GM23248 (cell line): ENCODE measurements around the gene TVP23C. TPM values are rescaled to one million over a fixed set of nuclear protein-coding genes. Genes with fewer than 3 reads are reported as not detected.
"Not testable (repeated sequence)": the region's sequence is repeated elsewhere in the genome, so short reads cannot be mapped to it uniquely, and the experiment has no call there.

Experiments used
- DNase-seq: peaks from one replicate; pipeline ENCODE4 v3.0.0-alpha.2; 2015
- H2AFZ ChIP-seq: fragments of 200-600 bp; sonication (generic); 2 replicates; pipeline ENCODE4 v1.6.1; 2016; ENCODE audit warnings: antibody characterized with exemption
- H3F3A ChIP-seq: fragments of 200-600 bp; sonication (generic); 2 replicates; pipeline ENCODE4 v1.6.1; 2016; ENCODE audit warnings: mild to moderate bottlenecking, antibody characterized with exemption, mixed run types; ENCODE audit not compliant: insufficient read depth
- H3K27ac ChIP-seq: fragments of 200-600 bp; sonication (generic); 2 replicates; pipeline ENCODE4 v1.5.1; 2016; ENCODE audit warnings: mild to moderate bottlenecking
- H3K27me3 ChIP-seq: fragments of 200-600 bp; sonication (generic); replicated peaks from 2 replicates; pipeline ENCODE4 v1.6.1; 2016; ENCODE audit warnings: mild to moderate bottlenecking; ENCODE audit not compliant: insufficient read depth
- H3K36me3 ChIP-seq: fragments of 200-600 bp; sonication (generic); 2 replicates; pipeline ENCODE4 v1.6.1; 2016; ENCODE audit warnings: low read depth, mild to moderate bottlenecking
- H3K4me1 ChIP-seq: fragments of 200-600 bp; sonication (generic); 2 replicates; pipeline ENCODE4 v1.6.1; 2016; ENCODE audit warnings: mild to moderate bottlenecking; ENCODE audit not compliant: insufficient read depth
- H3K4me2 ChIP-seq: fragments of 200-600 bp; sonication (generic); one replicate; pipeline ENCODE4 v1.6.1; 2016; ENCODE audit warnings: mild to moderate bottlenecking; ENCODE audit not compliant: unreplicated experiment
- H3K4me3 ChIP-seq: fragments of 200-600 bp; sonication (generic); 2 replicates; pipeline ENCODE4 v1.5.1; 2016; ENCODE audit warnings: mild to moderate bottlenecking
- H3K79me2 ChIP-seq: fragments of 200-600 bp; sonication (generic); 2 replicates; pipeline ENCODE4 v1.6.1; 2016; ENCODE audit warnings: mild to moderate bottlenecking; ENCODE audit not compliant: insufficient read depth
- H3K9ac ChIP-seq: fragments of 200-600 bp; sonication (generic); 2 replicates; pipeline ENCODE4 v1.6.1; 2016; ENCODE audit warnings: mild to moderate bottlenecking
- H3K9me2 ChIP-seq: fragments of 200-600 bp; sonication (generic); 2 replicates; pipeline ENCODE4 v1.6.1; 2016; ENCODE audit warnings: mixed run types, mild to moderate bottlenecking, moderate library complexity; ENCODE audit not compliant: insufficient read depth
- H3K9me3 ChIP-seq: fragments of 200-600 bp; sonication (generic); one replicate; pipeline ENCODE4 v1.6.1; 2017; ENCODE audit warnings: low read depth
- H4K20me1 ChIP-seq: fragments of 200-600 bp; sonication (generic); 2 replicates; pipeline ENCODE4 v1.6.0; 2016; ENCODE audit not compliant: insufficient read depth
- WGBS, 2 experiments: methylation state at CpG; one replicate each; pipeline ENCODE4 v1.1.6; 2015 to 2017; ENCODE audit warnings: low lambda C conversion rate in 2 of 2, low coverage in 1 of 2; ENCODE audit errors: missing lambda C conversion rate in 2 of 2; 5-methylcytosine and 5-hydroxymethylcytosine counted together
- in situ Hi-C: fragments of 300-500 bp; cut with MboI; formaldehyde crosslinking; loops from 2 replicates; pipeline ENCODE4 v1.15.0; 2020
- polyA plus RNA-seq: library from polyadenylated mRNA; unstranded; fragments of >200 nt; fragmentation: Nextera tagmentation; extraction: Ambion mirVana; gene quantifications from 2 replicates; pipeline ENCODE4 v1.2.1, GENCODE V29; 2016
- total RNA-seq: library from RNA; depleted of rRNA; stranded (reverse); fragments of >200 nt; shearing (Covaris generic); gene quantifications from 2 replicates; pipeline ENCODE4 v1.2.3, GENCODE V29; 2014

The TVP23C gene
- total and polyA plus RNA-seq, 2 experiments from 2014 or later = 6.7 to 9.6 TPM

DNA sequence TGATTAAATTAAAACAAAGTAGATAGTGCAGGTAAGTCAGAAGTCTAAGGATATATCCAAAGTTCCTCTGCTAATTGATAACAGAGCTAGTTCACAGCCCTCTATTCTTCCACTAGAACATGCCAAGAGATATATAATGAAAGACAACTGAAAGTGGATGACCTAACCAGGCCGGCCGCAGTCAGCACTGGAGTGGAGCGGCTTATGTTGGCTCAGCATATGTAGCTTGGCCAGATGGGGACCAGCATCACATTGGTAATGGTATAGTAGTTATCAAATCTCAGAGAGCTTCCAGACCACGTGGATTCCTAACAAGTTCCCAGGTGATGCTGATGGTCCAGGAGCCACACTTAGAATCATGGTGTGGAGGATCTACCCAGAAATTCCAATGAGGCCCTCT, 18.2 kb upstream of the TVP23C start:
- in situ Hi-C loops, H3K27me3 ChIP-seq: not testable (repeated sequence)
- 93 to 100% methylated on average over 3 of the region's 4 CpGs for WGBS, 2 experiments

DNA sequence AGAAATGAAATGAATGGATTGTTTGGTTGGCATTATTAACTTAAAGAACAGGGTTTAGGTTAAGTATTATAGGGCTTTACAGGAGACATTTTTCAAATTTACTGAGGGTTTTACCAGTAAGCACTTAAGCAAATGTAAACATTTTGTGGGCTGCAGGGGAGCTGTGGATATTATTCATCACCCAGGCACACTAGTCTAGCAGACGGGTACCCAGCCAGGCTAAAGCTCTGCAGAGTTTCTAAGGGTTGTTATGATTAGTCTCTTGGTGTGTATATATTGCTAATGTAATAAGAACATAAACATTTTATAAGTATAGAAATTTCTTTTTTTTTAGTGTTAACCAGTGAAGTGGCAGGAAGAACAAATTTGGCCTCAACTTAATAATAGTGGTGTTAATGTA, 13.6 kb upstream of the TVP23C start:
- H3K4me1 ChIP-seq, H3K9me3 ChIP-seq, H3F3A ChIP-seq, H3K4me3 ChIP-seq, H3K9ac ChIP-seq, H3K27me3 ChIP-seq, H3K79me2 ChIP-seq, H3K36me3 ChIP-seq, H2AFZ ChIP-seq, H3K27ac ChIP-seq, H4K20me1 ChIP-seq, H3K4me2 ChIP-seq, DNase-seq, H3K9me2 ChIP-seq, in situ Hi-C loops: not testable (repeated sequence)
- WGBS, 2 experiments = 100% methylated on average over 1 of the region's 1 CpG; no CpG with 5 or more reads in 1 of the 2 experiments

More for the DNA sequence above, 18.2 kb upstream of the TVP23C start:
- not testable (repeated sequence) for H4K20me1 ChIP-seq, H3K4me2 ChIP-seq, H3K9me2 ChIP-seq, H3K9me3 ChIP-seq, DNase-seq, H3K4me1 ChIP-seq, H3F3A ChIP-seq, H3K36me3 ChIP-seq, H3K4me3 ChIP-seq, H2AFZ ChIP-seq, H3K9ac ChIP-seq, H3K79me2 ChIP-seq, H3K27ac ChIP-seq

DNA sequence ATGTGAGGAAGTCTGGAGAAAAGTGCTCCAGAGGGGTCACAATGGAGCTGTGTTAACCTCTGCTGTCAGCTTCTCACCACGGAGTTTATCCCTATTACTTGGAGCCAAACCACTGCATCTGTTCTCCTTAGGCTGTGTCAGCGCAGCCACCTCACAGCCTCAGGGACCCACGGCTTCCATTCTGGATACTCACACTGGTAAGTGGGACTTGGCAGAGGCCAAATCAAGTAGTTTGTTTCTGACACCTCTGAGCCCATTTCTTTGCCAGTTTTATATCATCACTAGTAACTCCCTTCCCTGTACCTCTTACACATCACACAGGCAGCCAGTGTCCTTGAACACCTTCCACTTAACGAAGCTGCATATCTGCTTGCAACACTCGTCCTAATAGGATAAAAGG, 11.4 kb upstream of the TVP23C start:
- H3K9me2 ChIP-seq, H3K4me2 ChIP-seq, H2AFZ ChIP-seq, in situ Hi-C loops, H3K4me3 ChIP-seq, H3K4me1 ChIP-seq, H3K9me3 ChIP-seq, H3K79me2 ChIP-seq, DNase-seq, H3K27ac ChIP-seq, H3K9ac ChIP-seq, H3K27me3 ChIP-seq, H4K20me1 ChIP-seq, H3F3A ChIP-seq, H3K36me3 ChIP-seq: not testable (repeated sequence)
- 69 to 91% methylated on average over 2 to 3 of the region's 5 CpGs for WGBS, 2 experiments

DNA sequence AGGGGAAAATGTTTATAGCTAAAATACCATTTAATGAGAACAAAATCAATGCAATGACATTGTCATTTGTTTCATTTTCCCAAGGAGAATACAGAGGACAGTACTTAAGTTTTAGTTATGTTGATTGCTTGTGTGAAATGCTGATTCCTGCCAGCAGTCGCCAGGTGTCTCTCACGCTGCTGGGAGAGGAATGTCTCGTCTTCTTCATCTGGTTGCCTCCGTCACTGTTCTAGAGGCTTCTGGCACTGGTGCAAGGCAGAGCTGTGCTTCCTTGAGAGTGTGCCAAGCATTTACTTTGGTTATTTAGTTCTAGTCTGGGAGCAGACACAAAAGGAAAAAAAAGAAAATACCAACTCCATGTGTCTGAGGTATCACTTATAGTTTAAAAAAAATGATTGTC, 10.6 kb upstream of the TVP23C start:
- H3K9ac ChIP-seq, H3K9me2 ChIP-seq, H3K27me3 ChIP-seq, H3K4me3 ChIP-seq, in situ Hi-C loops, H3K79me2 ChIP-seq, H3K27ac ChIP-seq, H3K36me3 ChIP-seq, H2AFZ ChIP-seq, H3K9me3 ChIP-seq, H3K4me1 ChIP-seq, H3K4me2 ChIP-seq, H4K20me1 ChIP-seq, H3F3A ChIP-seq: not testable (repeated sequence)
- peak; percentile 41 for DNase-seq
- WGBS, 2 experiments = 20 to 32% methylated on average over 4 of the region's 4 CpGs

DNA sequence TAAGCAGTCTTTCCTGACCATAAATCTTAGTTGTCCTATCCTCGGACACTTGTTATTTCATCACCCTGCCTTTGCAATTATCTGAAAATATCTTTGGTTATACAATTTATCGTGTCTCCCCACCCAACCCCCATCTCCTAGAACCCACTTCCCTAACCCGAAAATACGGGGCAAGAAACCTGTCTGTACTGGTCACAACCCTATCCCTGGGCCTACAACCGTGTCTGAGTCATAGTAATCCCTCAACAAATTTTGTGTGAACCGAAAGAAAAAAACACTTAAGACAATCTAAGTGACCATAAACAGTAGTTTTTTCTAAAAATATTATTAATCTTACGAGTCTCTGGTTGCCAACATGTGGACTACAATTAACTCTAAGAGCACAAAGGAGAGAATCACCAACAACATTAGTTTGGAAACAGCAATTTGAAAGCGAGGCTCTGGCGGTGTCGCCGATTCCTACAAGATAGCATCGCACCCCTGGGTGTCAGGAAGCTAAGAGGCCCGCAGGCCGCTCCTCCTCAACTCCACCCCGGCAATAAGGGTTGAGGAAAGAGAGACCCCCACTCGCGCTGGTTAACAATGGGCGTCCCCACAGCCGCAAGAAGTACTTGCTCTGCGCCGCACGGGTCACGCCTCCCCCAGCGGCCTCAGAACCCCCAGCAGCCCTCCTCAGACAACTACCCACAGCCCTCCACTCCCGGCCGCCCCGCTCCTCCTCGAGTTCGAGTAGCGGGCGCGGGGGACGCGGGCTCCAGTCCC, 489 bp downstream of the TVP23C start:
- H3K27me3 ChIP-seq, H3K4me1 ChIP-seq, H3K9me2 ChIP-seq, in situ Hi-C loops, H3K9me3 ChIP-seq, H3F3A ChIP-seq, H4K20me1 ChIP-seq, H3K36me3 ChIP-seq: not testable (repeated sequence)
- 11 to 17% methylated on average over 8 to 27 of the region's 34 CpGs for WGBS, 2 experiments
- Histone ChIP-seq H3K9ac (peak overlapping the region; percentile 88), H3K4me3 (peak overlapping the region; percentile 80), H3K4me2 (peak overlapping the region; percentile 50), H3K79me2 (peaks cover 39% of the 10 kb centered on the region), H3K27ac (peak overlapping the region; percentile 62), H2AFZ (peak overlapping the region; percentile 76)
- peak; percentile 2 for DNase-seq

DNA sequence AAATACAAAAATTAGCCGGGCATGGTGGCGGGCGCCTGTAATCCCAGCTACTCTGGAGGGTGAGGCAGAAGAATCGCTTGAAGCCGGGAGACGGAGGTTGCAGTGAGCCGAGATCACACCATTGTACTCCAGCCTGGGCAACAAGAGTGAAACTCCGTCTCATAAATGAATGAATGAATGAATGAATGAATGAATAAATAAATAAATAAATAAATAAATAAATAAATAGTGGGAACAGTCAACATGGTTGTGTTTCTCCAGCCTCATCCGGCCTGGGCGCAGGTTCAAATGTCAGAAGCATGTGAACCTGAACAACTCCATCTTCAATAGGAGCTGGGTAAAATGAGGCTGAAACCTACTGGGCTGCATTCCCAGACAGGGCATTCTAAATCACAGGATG, 1.8 kb downstream of the TVP23C start:
- H3K36me3 ChIP-seq, H3K4me1 ChIP-seq, H3K27ac ChIP-seq, H3K9me3 ChIP-seq, H3K4me2 ChIP-seq, H3K27me3 ChIP-seq, DNase-seq, H3K9ac ChIP-seq, H3K4me3 ChIP-seq, H4K20me1 ChIP-seq, H2AFZ ChIP-seq, H3K9me2 ChIP-seq, in situ Hi-C loops, H3F3A ChIP-seq: not testable (repeated sequence)
- peaks cover 39% of the 10 kb centered on the region for H3K79me2 ChIP-seq
- 87 to 91% methylated on average over 10 of the region's 10 CpGs for WGBS, 2 experiments

DNA sequence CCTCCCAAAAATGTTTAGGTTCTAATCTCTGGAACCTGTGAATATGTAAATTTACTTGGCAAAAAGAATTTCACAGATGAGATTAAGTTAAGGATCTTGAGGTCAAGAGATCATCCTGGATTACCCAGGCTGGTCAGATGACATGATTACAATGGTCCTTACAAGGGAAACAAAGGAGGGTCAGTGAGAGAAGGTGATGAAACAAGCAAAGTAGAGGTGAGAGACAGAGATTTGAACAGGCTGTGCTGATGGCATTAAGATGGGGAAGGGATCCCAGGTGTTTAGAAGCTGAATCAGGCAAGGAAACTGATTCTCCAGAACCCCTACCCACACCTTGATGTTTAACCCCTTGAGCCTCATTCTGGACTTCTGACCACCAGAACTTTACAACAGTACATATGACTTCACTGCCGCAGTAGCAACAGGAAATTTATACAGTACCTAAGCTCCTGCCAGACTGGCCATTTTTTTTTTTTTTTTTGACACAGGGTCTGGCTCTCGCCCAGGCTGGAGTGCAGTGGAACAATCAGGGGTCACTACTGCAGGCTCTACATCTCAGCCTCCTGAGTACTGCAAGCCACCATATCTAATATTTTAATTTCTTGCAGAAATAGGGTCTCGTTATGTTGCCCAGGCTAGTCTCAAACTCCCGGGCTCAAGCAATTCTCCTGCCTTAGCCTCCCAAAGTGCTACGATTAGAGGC, 4.7 kb downstream of the TVP23C start:
- H3F3A ChIP-seq, H3K9me2 ChIP-seq, H3K9ac ChIP-seq, H3K27me3 ChIP-seq, H3K9me3 ChIP-seq, H3K4me3 ChIP-seq, H3K4me2 ChIP-seq, DNase-seq, H4K20me1 ChIP-seq, H3K4me1 ChIP-seq, H3K36me3 ChIP-seq, H3K27ac ChIP-seq, H2AFZ ChIP-seq, in situ Hi-C loops: not testable (repeated sequence)
- peaks cover 42% of the 10 kb centered on the region for H3K79me2 ChIP-seq
- 98 to 99% methylated on average over 5 of the region's 5 CpGs for WGBS, 2 experiments
